LNCAP (cell line): Measurements from ENCODE around the gene ELMO1.

Experiments
- CTCF ChIP-seq: fragments of 450-650 bp; IDR thresholded peaks from 2 replicates; pipeline ENCODE4 v1.5.1; 2017; ENCODE audit warnings: mild to moderate bottlenecking

ELMO1 gene

GRCh38 chr7:36946401-36946739 is 502.3 kb downstream of the ELMO1 start:
- no peak for TF ChIP-seq CTCF

GRCh38 chr7:36945612-36946400 is 502.9 kb downstream of the ELMO1 start:
- TF ChIP-seq CTCF, result no peak

GRCh38 chr7:36944838-36945237 is 503.8 kb downstream of the ELMO1 start:
- TF ChIP-seq CTCF, result no peak

- TF ChIP-seq CTCF, result no peak
These were observed 504.9 kb downstream of the ELMO1 start for GRCh38 chr7:36943591-36944435.

- no peak for TF ChIP-seq CTCF
These were observed 505.7 kb downstream of the ELMO1 start for GRCh38 chr7:36942955-36943354.

- TF ChIP-seq CTCF, result no peak
These were observed 506.1 kb downstream of the ELMO1 start for GRCh38 chr7:36942541-36942940.

- no peak for TF ChIP-seq CTCF
These were observed 506.6 kb downstream of the ELMO1 start for GRCh38 chr7:36942025-36942424.
